Neural crest cell (in vitro differentiated cells): ENCODE measurements around the gene SORCS3. TPM values are rescaled to one million over a fixed set of nuclear protein-coding genes. Genes with fewer than 3 reads are reported as not detected.

Experiments
- DNase-seq: peaks from one replicate; pipeline ENCODE4 v3.0.0; 2021; ENCODE audit warnings: low read depth, mixed read lengths, low spot score
- H3K27ac Mint-ChIP-seq: one replicate; pipeline ENCODE4 v1.8.0; 2021; ENCODE audit warnings: mild to moderate bottlenecking, mixed read lengths; ENCODE audit not compliant: unreplicated experiment
- H3K27me3 Mint-ChIP-seq: 2 replicates; pipeline ENCODE4 v1.8.0; 2021; ENCODE audit warnings: low read depth, mild to moderate bottlenecking, mixed read lengths
- H3K36me3 Mint-ChIP-seq: 2 replicates; pipeline ENCODE4 v1.8.0; 2021; ENCODE audit warnings: low read depth, mild to moderate bottlenecking, mixed read lengths
- H3K4me1 Mint-ChIP-seq: 2 replicates; pipeline ENCODE4 v1.8.0; 2021; ENCODE audit warnings: mixed read lengths
- H3K4me3 Mint-ChIP-seq: one replicate; pipeline ENCODE4 v1.8.0; 2021; ENCODE audit warnings: mild to moderate bottlenecking, mixed read lengths
- H3K9me3 Mint-ChIP-seq: 2 replicates; pipeline ENCODE4 v1.8.0; 2021; ENCODE audit warnings: mixed read lengths
- CTCF ChIP-seq: fragments of 200-600 bp; sonication (generic); conservative IDR thresholded peaks from 2 replicates; pipeline ENCODE4 v1.5.0; 2021; ENCODE audit warnings: antibody characterized with exemption, mild to moderate bottlenecking
- total RNA-seq: library from RNA; stranded (reverse); gene quantifications from 2 replicates; pipeline ENCODE4 v1.2.1, GENCODE V29; 2021

SORCS3 gene
- total RNA-seq, 1 donor from 2014 or later, result 3.3 TPM

GRCh38 chr10:105029286-105029685 is 388.2 kb downstream of the SORCS3 start:
- no peak overlapping the region for H3K4me3 Mint-ChIP-seq
- H3K27me3 Mint-ChIP-seq, result peaks cover 12% of the 10 kb centered on the region
- H3K4me1 Mint-ChIP-seq, result peaks cover 2% of the 10 kb centered on the region
- peaks cover 2% of the 10 kb centered on the region for H3K9me3 Mint-ChIP-seq
- no peak overlapping the region for H3K27ac Mint-ChIP-seq
- TF ChIP-seq CTCF, result no peak
- no peaks in the 10 kb centered on the region for H3K36me3 Mint-ChIP-seq
- no peak for DNase-seq

- Mint-ChIP-seq H3K4me1 (no peaks in the 10 kb centered on the region), H3K4me3 (no peak overlapping the region), H3K27ac (no peak overlapping the region), H3K9me3 (no peaks in the 10 kb centered on the region), H3K36me3 (no peaks in the 10 kb centered on the region), H3K27me3 (no peaks in the 10 kb centered on the region)
- DNase-seq, result no peak
- no peak for TF ChIP-seq CTCF
Measured at GRCh38 chr10:105037022-105037421, 395.9 kb downstream of the SORCS3 start.

- Mint-ChIP-seq H3K9me3 (no peaks in the 10 kb centered on the region), H3K36me3 (no peaks in the 10 kb centered on the region), H3K27ac (no peak overlapping the region), H3K4me3 (no peak overlapping the region), H3K27me3 (no peaks in the 10 kb centered on the region), H3K4me1 (no peaks in the 10 kb centered on the region)
- DNase-seq, result no peak
- no peak for TF ChIP-seq CTCF
Measured at GRCh38 chr10:105041956-105042355, 400.9 kb downstream of the SORCS3 start.

DNA sequence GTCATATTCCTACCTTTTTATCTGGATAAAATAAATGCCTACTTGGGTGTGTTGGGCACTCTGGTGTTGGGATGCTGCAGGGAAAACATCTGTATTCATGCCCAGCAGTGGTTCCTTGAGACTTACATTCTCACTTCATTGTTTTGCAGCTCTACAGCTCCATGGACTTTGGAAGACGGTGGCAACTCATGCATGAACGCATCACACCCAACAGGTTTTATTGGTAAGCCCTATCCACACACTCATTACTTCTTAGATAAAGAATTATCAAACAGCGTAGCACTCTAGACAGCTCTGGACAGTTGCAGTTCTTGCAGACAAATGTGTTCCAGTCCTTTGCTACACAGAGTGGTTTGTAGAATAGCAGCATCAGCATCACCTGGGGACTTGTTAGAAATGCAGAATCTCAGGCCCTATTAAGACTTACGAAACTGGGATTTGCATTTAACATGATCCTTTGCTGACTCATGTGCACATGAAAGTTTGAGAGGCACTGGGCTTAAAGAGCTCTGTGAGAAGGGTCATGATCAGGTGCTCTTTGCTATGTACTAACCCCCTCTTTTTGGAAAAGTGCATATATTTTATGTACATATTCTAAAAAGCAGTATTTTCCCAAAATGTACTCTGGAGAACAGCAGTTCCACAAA is 401.9 kb downstream of the SORCS3 start:
- Mint-ChIP-seq H3K27ac (no peak overlapping the region), H3K4me3 (no peak overlapping the region), H3K4me1 (no peaks in the 10 kb centered on the region), H3K27me3 (no peaks in the 10 kb centered on the region), H3K9me3 (no peaks in the 10 kb centered on the region), H3K36me3 (no peaks in the 10 kb centered on the region)
- no peak for DNase-seq
- no peak for TF ChIP-seq CTCF

DNA sequence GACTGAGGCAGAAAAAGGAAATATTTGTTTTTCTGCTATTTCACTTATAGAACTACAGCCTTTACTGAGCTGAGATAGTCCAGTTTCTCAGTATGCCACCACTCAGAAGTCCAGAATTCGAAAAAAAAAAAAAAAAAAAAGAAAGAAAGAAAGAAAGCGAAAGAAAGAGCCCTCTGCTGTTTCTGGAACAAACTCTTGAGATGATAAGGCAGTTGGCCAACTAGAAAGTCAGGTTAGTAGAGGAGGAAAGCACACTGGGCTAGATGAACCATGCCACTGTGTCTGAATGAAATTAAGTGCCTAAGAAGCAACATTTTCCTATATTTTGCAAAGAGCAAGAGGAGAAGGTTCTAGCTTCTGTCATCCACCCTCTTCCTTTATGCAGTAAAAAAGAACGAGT is 403.8 kb downstream of the SORCS3 start:
- Mint-ChIP-seq H3K36me3 (no peaks in the 10 kb centered on the region), H3K4me1 (peaks cover 4% of the 10 kb centered on the region), H3K4me3 (no peak overlapping the region), H3K27ac (no peak overlapping the region), H3K27me3 (no peaks in the 10 kb centered on the region), H3K9me3 (peaks cover 3% of the 10 kb centered on the region)
- no peak for DNase-seq
- TF ChIP-seq CTCF, result no peak
